Measurements from ENCODE around the gene GAPDH.

DNA sequence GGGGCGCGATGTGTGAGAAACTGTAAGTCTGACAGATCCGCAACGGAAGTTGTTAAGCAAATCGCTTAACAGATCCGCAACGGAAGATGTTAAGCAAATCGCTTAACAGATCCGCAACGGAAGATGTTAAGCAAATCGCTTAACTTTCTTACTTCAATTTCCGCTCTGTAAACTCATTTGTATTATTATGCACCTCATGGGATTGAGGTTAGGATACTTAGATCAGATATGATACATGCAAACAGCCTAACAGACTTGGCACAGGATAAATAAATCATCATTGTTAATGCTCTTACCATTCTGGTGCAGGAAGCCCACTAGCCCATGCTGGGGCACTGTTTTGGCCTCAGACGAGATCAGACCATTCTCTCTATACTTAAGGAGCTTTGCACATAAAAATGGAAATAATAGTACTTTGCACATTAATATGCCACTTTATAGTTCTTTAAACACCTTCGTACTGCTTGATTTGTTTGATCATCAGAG, 40.0 kb upstream of the GAPDH start:
- TF ChIP-seq, protein P1, sequence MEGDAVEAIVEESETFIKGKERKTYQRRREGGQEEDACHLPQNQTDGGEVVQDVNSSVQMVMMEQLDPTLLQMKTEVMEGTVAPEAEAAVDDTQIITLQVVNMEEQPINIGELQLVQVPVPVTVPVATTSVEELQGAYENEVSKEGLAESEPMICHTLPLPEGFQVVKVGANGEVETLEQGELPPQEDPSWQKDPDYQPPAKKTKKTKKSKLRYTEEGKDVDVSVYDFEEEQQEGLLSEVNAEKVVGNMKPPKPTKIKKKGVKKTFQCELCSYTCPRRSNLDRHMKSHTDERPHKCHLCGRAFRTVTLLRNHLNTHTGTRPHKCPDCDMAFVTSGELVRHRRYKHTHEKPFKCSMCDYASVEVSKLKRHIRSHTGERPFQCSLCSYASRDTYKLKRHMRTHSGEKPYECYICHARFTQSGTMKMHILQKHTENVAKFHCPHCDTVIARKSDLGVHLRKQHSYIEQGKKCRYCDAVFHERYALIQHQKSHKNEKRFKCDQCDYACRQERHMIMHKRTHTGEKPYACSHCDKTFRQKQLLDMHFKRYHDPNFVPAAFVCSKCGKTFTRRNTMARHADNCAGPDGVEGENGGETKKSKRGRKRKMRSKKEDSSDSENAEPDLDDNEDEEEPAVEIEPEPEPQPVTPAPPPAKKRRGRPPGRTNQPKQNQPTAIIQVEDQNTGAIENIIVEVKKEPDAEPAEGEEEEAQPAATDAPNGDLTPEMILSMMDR (IDR thresholded peaks at IDR 0.05), result no peak
- no peak for TF ChIP-seq POLR2A (IDR thresholded peaks at IDR 0.05)

All from lower leg skin (tissue), 3 donors.